ENCODE data around the gene FGF14. TPM values are rescaled to one million over a fixed set of nuclear protein-coding genes. Genes with fewer than 3 reads are reported as not detected.
A peak's percentile ranks its signal among the peaks of the same experiment; 100 is the strongest.

Gene FGF14
- total and polyA plus RNA-seq, 9 donors, result 0.06 to 4.8 (median 0.60) TPM; not detected in 2

DNA sequence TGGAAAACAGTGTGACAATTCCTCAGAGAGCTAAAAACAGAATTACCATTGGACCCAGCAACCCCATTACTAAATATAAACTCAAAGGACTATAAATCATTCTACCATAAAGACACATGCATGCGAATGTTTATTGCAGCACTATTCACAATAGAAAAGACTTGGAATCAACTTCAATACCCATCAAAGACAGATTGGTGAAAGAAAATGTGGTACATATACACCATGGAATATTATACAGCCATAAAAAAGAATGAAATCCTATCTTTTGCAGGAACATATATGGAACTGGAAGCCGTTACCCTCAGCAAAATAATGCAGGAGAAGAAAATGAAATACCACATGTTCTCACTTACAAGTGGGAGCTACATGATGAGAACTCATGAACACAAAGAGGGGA lies 20.8 kb upstream of the FGF14 start:
- intact Hi-C loops (cut with DNase I), result no loop called here
- Histone ChIP-seq H3K4me3 (no peak overlapping the region), H3K27me3 (no peaks in the 10 kb centered on the region), H3K9me3 (no peaks in the 10 kb centered on the region), H3K4me1 (ENCODE audit: insufficient read depth) (no peaks in the 10 kb centered on the region), H3K36me3 (no peaks in the 10 kb centered on the region), H3K27ac (no peak overlapping the region)
- TF ChIP-seq EP300 (IDR thresholded peaks at IDR 0.05) (no peak), POLR2A (IDR thresholded peaks at IDR 0.05) (no peak)
- TF ChIP-seq, protein P1, sequence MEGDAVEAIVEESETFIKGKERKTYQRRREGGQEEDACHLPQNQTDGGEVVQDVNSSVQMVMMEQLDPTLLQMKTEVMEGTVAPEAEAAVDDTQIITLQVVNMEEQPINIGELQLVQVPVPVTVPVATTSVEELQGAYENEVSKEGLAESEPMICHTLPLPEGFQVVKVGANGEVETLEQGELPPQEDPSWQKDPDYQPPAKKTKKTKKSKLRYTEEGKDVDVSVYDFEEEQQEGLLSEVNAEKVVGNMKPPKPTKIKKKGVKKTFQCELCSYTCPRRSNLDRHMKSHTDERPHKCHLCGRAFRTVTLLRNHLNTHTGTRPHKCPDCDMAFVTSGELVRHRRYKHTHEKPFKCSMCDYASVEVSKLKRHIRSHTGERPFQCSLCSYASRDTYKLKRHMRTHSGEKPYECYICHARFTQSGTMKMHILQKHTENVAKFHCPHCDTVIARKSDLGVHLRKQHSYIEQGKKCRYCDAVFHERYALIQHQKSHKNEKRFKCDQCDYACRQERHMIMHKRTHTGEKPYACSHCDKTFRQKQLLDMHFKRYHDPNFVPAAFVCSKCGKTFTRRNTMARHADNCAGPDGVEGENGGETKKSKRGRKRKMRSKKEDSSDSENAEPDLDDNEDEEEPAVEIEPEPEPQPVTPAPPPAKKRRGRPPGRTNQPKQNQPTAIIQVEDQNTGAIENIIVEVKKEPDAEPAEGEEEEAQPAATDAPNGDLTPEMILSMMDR (IDR thresholded peaks at IDR 0.05), result no peak
- no peak for DNase-seq
- 59 to 78% (median 67%) methylated on average over 2 of the region's 2 CpGs for WGBS, 3 donors

- Histone ChIP-seq H3K36me3 (no peaks in the 10 kb centered on the region), H3K9me3 (no peaks in the 10 kb centered on the region), H3K4me3 (no peak overlapping the region), H3K27ac (no peak overlapping the region), H3K27me3 (no peaks in the 10 kb centered on the region), H3K4me1 (ENCODE audit: insufficient read depth) (no peaks in the 10 kb centered on the region)
- intact Hi-C loops (cut with DNase I), result no loop called here
- TF ChIP-seq EP300 (IDR thresholded peaks at IDR 0.05) (no peak), POLR2A (IDR thresholded peaks at IDR 0.05) (no peak)
- TF ChIP-seq, protein P1 (IDR thresholded peaks at IDR 0.05), result no peak
- no peak for DNase-seq
- WGBS, 3 donors, result 61 to 66% (median 64%) methylated on average over 3 of the region's 3 CpGs
These were observed 3.8 kb upstream of the FGF14 start for GRCh38 chr13:102405499-102406100.

DNA sequence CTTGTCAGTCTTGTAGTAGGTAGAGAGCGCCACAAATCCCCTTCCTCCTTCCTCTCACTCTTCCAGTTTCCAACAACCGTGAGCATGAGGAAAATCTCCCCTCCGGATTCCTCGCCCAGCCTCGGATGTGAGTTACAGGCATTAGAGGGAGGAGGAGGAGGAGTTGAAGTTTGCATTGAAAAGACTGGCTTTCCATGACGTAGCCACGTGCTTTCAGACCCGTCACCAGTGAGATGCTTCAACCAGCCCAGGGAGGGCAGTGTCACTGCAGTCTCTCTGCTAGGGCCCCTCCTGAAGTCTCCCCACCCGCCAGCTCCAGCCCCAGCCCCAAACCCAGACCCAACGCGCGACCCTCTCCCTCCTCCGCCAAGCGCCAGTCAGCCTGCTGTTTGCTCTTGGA lies 442 bp upstream of the FGF14 start:
- Histone ChIP-seq H3K4me3 (peak overlapping the region; percentile 4), H3K36me3 (no peaks in the 10 kb centered on the region), H3K27me3 (no peaks in the 10 kb centered on the region), H3K4me1 (ENCODE audit: insufficient read depth) (peaks cover 2% of the 10 kb centered on the region), H3K9me3 (no peaks in the 10 kb centered on the region), H3K27ac (no peak overlapping the region)
- DNase-seq, result no peak
- TF ChIP-seq EP300 (IDR thresholded peaks at IDR 0.05), result no peak
- no peak for TF ChIP-seq POLR2A (IDR thresholded peaks at IDR 0.05)
- TF ChIP-seq, protein P1 (IDR thresholded peaks at IDR 0.05), result no peak
- intact Hi-C loops (cut with DNase I), result no loop called here
- WGBS, 3 donors, result 2 to 4% (median 3%) methylated on average over 14 of the region's 14 CpGs

DNA sequence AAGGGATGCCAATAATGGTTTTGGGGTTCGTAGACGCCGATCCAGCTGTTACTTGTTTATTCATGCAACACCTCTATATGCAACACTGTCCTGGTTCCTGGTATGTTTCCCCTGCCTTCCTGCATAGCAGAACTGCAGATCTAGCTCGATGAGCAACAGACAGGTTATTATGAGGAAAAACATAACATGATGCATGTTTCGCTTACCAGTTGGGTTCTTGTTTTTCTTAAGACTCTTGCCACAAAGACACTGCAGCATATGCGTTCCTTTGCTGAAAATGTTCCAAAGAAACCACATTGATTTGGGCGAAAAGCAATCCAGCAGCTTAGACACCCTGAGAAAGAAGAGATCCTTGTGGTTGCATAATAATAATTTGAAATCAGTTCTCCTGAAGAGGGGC lies 583 bp downstream of the FGF14 start:
- Histone ChIP-seq H3K4me1 (ENCODE audit: insufficient read depth) (peaks cover 2% of the 10 kb centered on the region), H3K36me3 (no peaks in the 10 kb centered on the region), H3K27me3 (no peaks in the 10 kb centered on the region), H3K4me3 (peak overlapping the region; percentile 38), H3K27ac (no peak overlapping the region), H3K9me3 (no peaks in the 10 kb centered on the region)
- 6 to 9% (median 7%) methylated on average over 7 of the region's 7 CpGs for WGBS, 3 donors
- TF ChIP-seq POLR2A (IDR thresholded peaks at IDR 0.05) (no peak), EP300 (IDR thresholded peaks at IDR 0.05) (no peak)
- TF ChIP-seq, protein P1 (IDR thresholded peaks at IDR 0.05), result no peak
- no peak for DNase-seq
- intact Hi-C loops (cut with DNase I), result no loop called here
